T1000 (cell line): ENCODE results near the gene AMN.

Experiments used
- DNase-seq: peaks from one replicate; lab custom pipeline; 2025; ENCODE audit warnings: mixed read lengths; lab: John Stamatoyannopoulos, UW

AMN gene

GRCh38 chr14:102966681-102967505 lies 44.4 kb downstream of the AMN start:
- DNase-seq: no peak

DNA sequence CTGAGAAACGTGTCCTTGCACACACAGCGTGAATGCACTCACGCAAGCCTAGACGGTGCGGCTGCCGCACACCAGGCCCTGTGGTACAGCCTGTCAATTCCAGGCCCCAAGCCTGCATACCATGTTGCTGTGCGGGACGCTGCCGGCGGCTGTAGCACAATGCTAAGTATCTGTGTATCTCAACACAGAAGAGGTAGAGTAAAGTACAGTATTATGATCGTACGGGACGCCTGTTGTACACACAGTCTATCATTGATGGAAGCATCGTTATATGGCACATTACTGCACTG lies 45.0 kb downstream of the AMN start:
- no peak for DNase-seq

DNA sequence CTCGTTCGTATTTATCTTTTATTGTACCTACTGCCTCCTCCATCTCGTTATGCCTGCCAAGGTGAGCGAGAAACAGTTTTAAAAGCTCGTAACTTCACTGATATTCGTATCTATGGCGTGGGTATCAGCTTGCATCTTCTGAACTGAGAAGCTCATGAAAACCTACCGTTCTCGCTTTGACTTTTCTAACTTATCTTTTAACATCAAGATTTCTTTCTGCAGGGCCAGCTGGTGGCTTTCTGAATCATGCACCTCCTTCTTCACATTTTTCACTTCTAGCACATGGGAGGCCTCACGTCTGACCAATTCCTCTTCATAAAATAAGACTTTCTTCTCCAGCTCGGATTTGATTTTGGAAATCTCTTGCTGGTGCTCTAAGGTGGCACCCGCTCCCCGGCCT lies 45.8 kb downstream of the AMN start:
- DNase-seq: no peak

DNA sequence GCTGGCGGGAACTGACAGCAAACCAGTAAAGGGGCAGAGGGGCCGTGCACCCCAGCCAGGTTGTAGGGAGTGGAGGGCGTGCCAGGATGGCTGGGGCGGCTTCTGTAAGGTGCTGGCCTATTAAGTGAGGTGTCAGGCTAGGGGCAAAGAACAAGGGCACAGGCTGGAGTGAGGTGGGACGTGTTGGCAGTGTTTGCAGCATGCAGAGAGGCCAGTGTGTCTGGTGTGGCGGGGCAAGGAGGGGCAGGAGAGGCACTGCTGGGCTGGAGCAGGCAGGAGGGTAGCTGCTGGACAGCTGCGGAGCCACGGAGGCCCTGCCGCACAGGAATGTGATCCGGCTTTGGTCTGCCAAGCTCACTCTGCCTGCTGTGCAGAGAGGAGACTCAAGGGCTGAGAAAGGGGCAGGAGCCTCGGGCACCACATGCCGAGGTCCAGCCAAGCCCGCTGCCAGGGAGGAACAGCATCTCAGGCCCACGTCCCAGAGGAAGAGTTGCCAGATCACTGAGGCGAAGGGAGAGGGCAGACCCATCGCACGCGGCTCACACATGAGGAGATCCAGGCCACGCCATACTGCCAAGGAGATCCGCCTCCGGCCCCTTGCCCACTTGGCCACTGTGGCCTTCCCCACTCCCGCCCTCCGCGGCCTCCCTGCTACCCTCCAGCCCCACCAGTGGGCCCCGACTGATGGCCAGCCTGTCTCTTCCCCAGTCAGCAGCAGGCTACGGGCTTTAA lies 46.8 kb downstream of the AMN start:
- DNase-seq: no peak

DNA sequence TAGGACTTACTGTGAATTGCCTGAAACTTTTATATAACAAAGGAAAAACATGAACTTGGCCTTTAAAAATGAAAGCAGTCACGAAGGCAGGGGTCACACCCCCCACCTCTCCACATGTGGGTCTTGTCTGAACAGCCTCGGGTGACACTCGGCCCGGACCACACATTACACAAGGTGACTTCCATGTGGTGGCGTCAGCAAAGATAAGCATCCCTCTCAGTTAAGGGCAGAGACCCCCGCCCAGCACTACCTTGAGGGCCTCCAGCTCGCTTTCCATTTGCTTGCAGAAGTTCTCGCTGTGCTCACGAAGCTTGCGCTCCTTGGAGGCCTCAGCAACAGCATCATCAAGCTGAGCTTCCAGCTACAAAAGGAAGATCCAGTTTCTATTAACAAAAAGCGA lies 47.4 kb downstream of the AMN start:
- no peak for DNase-seq

- no peak for DNase-seq
Observed at GRCh38 chr14:102970496-102970895, 48.0 kb downstream of the AMN start.

GRCh38 chr14:102971314-102971713 lies 48.9 kb downstream of the AMN start:
- no peak for DNase-seq

DNA sequence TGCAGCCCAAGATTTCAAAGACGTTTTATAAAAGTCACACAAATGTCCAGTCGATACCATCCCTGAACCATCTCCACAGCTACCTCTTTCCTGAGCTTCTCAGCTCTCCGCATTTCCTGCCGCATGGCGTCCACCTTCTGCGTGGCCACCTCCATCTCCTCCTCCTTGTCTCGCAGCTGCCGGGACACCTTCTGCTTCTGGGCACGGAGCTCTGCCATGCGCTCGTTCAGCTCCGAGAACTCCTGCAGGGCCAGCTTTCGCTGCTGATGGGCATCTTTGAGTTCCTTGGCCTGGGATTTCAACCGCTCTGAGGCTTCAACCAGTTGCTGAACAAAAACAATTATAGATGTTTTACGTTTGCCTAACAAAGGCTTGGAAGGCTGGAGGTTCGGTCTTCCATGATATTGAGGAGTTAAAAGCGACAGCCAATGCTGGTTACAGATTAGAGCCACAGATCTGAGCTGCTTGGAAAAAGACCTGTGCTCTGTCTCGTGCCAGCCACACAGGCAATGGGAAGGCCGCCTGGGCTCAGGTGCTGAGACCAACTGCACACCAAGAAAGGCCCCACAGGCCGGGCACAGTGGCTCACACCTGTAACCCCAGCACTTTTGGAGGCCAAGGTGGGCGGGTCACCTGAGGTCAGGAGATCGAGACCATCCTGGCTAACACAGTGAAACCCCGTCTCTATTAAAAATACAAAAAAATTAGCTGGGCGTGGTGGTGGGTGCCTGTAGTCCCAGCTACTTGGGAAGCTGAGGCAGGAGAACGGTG lies 49.6 kb downstream of the AMN start:
- DNase-seq: no peak

DNA sequence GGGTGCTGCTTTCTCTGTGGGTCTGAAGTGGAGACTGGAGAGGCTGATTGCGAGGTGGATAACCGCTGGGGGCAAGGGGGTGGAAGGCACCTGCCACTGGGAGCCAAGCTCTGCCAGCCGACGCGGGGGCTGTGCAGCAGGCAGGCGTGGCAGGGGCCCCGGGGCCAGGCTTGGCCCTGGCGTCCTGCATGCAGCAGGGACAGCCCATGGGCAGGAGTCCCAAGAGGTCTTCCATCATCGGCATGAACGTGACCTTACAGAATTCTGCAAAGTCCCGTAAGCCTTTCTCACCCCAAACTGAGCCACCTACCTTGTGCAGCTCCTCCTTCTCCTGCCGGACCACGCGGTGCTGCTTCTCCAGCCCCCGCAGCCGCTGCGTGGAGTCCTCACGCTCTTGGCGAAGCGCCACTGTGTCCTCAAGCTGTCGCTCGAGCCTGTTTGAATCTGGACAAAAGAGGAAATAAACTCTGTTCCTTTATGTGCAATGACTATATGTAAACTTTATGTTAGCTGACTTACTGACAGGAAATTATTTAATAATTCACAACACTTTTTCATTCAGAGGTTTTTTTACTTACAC lies 51.3 kb downstream of the AMN start:
- no peak for DNase-seq

- no peak for DNase-seq
Observed at GRCh38 chr14:102975662-102976061, 53.2 kb downstream of the AMN start.

DNA sequence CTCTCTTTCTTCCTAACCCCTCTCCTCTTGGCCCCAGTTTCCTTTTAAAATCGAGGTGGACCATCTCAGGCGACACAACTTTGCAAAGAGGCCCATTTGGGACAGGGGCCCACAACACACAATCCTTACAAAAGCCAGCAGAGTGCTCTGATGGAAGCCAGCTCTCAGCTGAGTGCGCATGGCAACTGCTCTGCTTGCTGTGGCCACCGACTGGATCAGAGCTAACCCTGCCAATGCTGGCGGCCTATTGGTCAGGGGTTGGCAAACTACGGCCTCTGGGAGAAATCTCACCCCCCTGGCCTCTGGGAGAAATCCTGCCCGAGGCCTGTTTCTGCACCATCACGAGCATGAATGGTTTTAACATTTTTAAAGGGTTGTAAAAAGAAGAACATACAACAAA lies 55.0 kb downstream of the AMN start:
- no peak for DNase-seq

DNA sequence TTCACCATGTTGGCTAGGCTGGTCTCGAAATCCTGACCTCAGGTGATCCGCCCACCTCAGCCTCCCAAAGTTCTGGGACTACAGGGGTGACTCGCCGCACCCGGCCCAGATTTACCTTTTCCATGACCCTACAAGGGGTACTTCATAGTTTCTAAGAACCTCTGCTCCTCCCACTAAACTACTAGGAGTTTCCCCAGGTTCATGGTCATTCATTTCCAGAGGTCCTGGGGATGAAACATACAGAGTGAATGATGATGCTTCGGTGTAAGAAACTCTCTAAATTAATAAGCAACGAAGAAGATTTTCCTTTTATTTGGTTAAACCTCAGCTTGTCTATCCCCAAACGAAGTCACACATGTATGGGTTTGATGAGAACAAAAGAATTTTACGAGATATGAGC lies 56.9 kb downstream of the AMN start:
- DNase-seq: no peak

- DNase-seq: no peak
Observed at GRCh38 chr14:102980409-102980810, 57.9 kb downstream of the AMN start.
